Neutrophil (primary cell): ENCODE results near the gene TSPAN15.

Source experiments
- H3K27ac ChIP-seq: fragments of 200-600 bp; sonication (generic); 2 replicates; pipeline ENCODE4 v1.5.1; 2016; ENCODE audit warnings: mild to moderate bottlenecking, moderate library complexity
- H3K27me3 ChIP-seq: fragments of 200-600 bp; sonication (generic); 2 replicates; pipeline ENCODE4 v1.6.0; 2016; ENCODE audit warnings: mild to moderate bottlenecking
- H3K36me3 ChIP-seq: fragments of 200-600 bp; sonication (generic); 2 replicates; pipeline ENCODE4 v1.5.1; 2017
- H3K4me1 ChIP-seq, 2 experiments: fragments of 200-600 bp in 1 of 2; sonication (generic) in 1 of 2; 1 replicate in 1 of 2; 2 replicates in 1 of 2; pipeline versions ENCODE4 v1.5.1 to v1.6.1; 2013 to 2016; ENCODE audit warnings: low read depth in 1 of 2, low read length in 1 of 2, mild to moderate bottlenecking in 1 of 2, moderate library complexity in 1 of 2; ENCODE audit not compliant: control insufficient read depth in 1 of 2, insufficient read depth in 1 of 2
- H3K4me3 ChIP-seq, 2 experiments: fragments of 200-600 bp in 1 of 2; sonication (generic) in 1 of 2; 1 replicate in 1 of 2; 2 replicates in 1 of 2; pipeline ENCODE4 v1.5.1; 2013 to 2016; ENCODE audit warnings: low read depth in 1 of 2, low read length in 1 of 2, mild to moderate bottlenecking in 1 of 2, moderate library complexity in 1 of 2
- H3K9me3 ChIP-seq: fragments of 200-600 bp; sonication (generic); 2 replicates; pipeline ENCODE4 v1.5.1; 2016
- TF ChIP-seq, protein P1 (sequence below): fragments of 200-600 bp; sonication (generic); IDR thresholded peaks from 2 replicates; pipeline ENCODE4 v1.5.1; 2016; ENCODE audit warnings: antibody characterized with exemption

Gene TSPAN15

GRCh38 chr10:69501657-69502056 is 50.4 kb downstream of the TSPAN15 start:
- Histone ChIP-seq H3K4me1 (no peaks in the 10 kb centered on the region), H3K9me3 (no peaks in the 10 kb centered on the region), H3K27me3 (no peaks in the 10 kb centered on the region), H3K27ac (no peak overlapping the region), H3K36me3 (no peaks in the 10 kb centered on the region), H3K4me3 (no peak overlapping the region)
- TF ChIP-seq, protein P1, sequence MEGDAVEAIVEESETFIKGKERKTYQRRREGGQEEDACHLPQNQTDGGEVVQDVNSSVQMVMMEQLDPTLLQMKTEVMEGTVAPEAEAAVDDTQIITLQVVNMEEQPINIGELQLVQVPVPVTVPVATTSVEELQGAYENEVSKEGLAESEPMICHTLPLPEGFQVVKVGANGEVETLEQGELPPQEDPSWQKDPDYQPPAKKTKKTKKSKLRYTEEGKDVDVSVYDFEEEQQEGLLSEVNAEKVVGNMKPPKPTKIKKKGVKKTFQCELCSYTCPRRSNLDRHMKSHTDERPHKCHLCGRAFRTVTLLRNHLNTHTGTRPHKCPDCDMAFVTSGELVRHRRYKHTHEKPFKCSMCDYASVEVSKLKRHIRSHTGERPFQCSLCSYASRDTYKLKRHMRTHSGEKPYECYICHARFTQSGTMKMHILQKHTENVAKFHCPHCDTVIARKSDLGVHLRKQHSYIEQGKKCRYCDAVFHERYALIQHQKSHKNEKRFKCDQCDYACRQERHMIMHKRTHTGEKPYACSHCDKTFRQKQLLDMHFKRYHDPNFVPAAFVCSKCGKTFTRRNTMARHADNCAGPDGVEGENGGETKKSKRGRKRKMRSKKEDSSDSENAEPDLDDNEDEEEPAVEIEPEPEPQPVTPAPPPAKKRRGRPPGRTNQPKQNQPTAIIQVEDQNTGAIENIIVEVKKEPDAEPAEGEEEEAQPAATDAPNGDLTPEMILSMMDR, result no peak

DNA sequence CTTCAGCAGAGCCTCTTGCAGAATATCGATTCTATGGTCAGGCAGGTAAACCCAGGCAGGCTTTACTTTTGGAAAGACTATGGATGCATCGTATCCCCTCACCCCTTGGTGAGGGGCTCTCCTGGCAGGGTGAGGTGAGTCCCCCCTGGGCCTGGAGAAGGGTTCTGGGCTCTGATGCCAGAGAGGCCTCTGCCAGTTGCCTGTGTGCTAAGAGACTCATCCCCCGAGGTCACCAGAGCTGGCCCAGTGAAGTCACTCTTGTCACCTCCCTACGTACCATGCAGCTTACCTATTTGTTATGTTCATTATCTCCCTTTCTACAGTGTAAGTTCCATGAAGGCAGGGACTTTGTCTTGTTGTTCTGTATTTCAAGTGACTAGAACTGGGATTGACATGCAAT is 51.3 kb downstream of the TSPAN15 start:
- H3K9me3 ChIP-seq, result no peaks in the 10 kb centered on the region
- H3K27me3 ChIP-seq, result no peaks in the 10 kb centered on the region
- no peak overlapping the region for H3K4me3 ChIP-seq
- H3K36me3 ChIP-seq, result no peaks in the 10 kb centered on the region
- peaks cover under 1% of the 10 kb centered on the region in 2 experiments for H3K4me1 ChIP-seq
- H3K27ac ChIP-seq, result no peak overlapping the region
- TF ChIP-seq, protein P1, result no peak

DNA sequence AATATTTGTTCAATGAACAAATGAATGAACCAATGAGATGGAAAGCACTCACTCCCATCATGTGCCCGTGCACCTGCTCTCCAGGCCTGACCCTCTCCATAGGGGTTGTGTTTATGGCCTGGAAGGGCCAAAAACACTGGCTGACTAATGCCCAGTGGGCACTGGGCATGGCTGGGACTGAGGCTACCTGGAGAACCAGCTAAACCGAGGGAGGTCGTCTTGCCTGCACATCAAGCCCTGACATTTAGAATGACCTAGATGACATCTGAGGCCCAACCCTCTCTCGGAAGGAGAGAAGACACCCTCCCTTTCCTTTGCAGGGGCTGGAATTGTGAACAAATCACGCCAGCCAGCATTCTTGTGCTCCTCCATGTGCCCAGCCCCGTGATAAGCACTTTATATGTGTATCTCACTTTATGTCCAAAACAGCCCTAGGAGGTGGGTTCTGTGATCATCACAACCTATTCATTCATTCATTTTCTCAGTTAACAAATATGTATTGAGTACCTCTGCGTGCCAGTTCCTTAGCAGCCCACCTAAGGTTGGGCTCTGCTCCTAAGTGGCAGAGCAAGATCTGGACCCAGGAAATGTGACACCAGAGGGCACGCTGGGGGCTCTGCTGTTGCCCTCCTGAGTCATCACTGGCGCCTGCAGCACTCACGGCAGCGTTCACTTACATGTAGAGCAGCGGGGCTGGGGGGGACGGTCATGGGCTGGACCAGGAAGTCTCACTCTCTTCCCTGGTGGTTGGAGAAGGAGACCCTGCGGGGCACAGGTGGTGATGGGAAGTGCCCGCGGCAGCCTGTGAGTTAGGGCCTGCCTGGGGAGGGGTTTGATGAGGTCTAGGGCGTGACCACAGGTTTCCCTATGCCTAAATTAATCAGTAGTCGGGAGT is 52.0 kb downstream of the TSPAN15 start:
- no peak overlapping the region for H3K4me3 ChIP-seq
- H3K4me1 ChIP-seq, result peaks cover 4 to 5% of the 10 kb centered on the region in 2 experiments
- TF ChIP-seq, protein P1, result no peak
- no peaks in the 10 kb centered on the region for H3K9me3 ChIP-seq
- H3K36me3 ChIP-seq, result no peaks in the 10 kb centered on the region
- H3K27me3 ChIP-seq, result no peaks in the 10 kb centered on the region
- H3K27ac ChIP-seq, result no peak overlapping the region

GRCh38 chr10:69503896-69504265 is 52.6 kb downstream of the TSPAN15 start:
- H3K27ac ChIP-seq, result no peak overlapping the region
- TF ChIP-seq, protein P1, result no peak

GRCh38 chr10:69504576-69505250 is 53.4 kb downstream of the TSPAN15 start:
- no peak overlapping the region for H3K27ac ChIP-seq
- peaks cover 4 to 5% of the 10 kb centered on the region in 2 experiments for H3K4me1 ChIP-seq
- no peaks in the 10 kb centered on the region for H3K9me3 ChIP-seq
- no peak overlapping the region for H3K4me3 ChIP-seq
- TF ChIP-seq, protein P1, result no peak
- H3K27me3 ChIP-seq, result no peaks in the 10 kb centered on the region
- H3K36me3 ChIP-seq, result no peaks in the 10 kb centered on the region

More at GRCh38 chr10:69503896-69504265, 52.6 kb downstream of the TSPAN15 start:
- H3K9me3 ChIP-seq, result no peaks in the 10 kb centered on the region
- peaks cover 4 to 5% of the 10 kb centered on the region in 2 experiments for H3K4me1 ChIP-seq
- no peaks in the 10 kb centered on the region for H3K36me3 ChIP-seq
- no peak overlapping the region for H3K4me3 ChIP-seq
- no peaks in the 10 kb centered on the region for H3K27me3 ChIP-seq
